HepG2 (cell line): ENCODE data around the gene DPT. TPM values are rescaled to one million over a fixed set of nuclear protein-coding genes. Genes with fewer than 3 reads are reported as not detected.
A peak's percentile ranks its signal among the peaks of the same experiment; 100 is the strongest.

Source experiments
- CHD4 ChIP-seq: fragments of 200-600 bp; sonication (generic); IDR thresholded peaks from 2 replicates; pipeline ENCODE4 v1.7.0; 2017; ENCODE audit warnings: mild to moderate bottlenecking, low read length, borderline replicate concordance
- KLF13 ChIP-seq: sonication (generic); formaldehyde crosslinking; IDR thresholded peaks from 2 replicates; pipeline ENCODE4 v1.4.0; 2020; ENCODE audit warnings: mild to moderate bottlenecking, missing genetic modification reagents
- KLF15 ChIP-seq: sonication (generic); formaldehyde crosslinking; IDR thresholded peaks from 2 replicates; pipeline ENCODE4 v1.8.1; 2023; ENCODE audit warnings: borderline replicate concordance, mild to moderate bottlenecking, inconsistent platforms, missing genetic modification reagents, mixed read lengths
- KLF16 ChIP-seq, 2 experiments: sonication (generic) in 1 of 2; formaldehyde crosslinking in 1 of 2; IDR thresholded peaks; 2 replicates each; pipeline versions ENCODE4 v1.6.1 to v1.8.0; 2016 to 2023; ENCODE audit warnings: missing genetic modification reagents in 2 of 2, missing compliant biosample characterization in 1 of 2
- KMT2B ChIP-seq: IDR thresholded peaks from 2 replicates; pipeline ENCODE4 v1.6.1; 2016; ENCODE audit warnings: missing genetic modification reagents, missing compliant biosample characterization
- NFIC ChIP-seq: IDR thresholded peaks from 2 replicates; pipeline ENCODE4 v1.6.1; 2012; ENCODE audit warnings: mild to moderate bottlenecking, low read length, inconsistent platforms
- NFRKB ChIP-seq: fragments of 450-650 bp; IDR thresholded peaks from 2 replicates; pipeline ENCODE4 v1.6.1; 2017
- PCBP2 ChIP-seq: fragments of 200-400 bp; formaldehyde crosslinking; optimal IDR thresholded peaks from 2 replicates; pipeline ENCODE3; 2018; ENCODE audit warnings: low read length, low read depth; ENCODE audit not compliant: poor library complexity, severe bottlenecking
- RFX1 ChIP-seq: fragments of 450-650 bp; IDR thresholded peaks from 2 replicates; pipeline ENCODE4 v1.6.1; 2017
- SMAD3 ChIP-seq: sonication (generic); formaldehyde crosslinking; IDR thresholded peaks from 2 replicates; pipeline ENCODE4 v1.4.0; 2020; ENCODE audit warnings: missing genetic modification reagents
- SOX13 ChIP-seq, 3 experiments: fragments of 450-650 bp in 1 of 3; sonication (generic) in 1 of 3; formaldehyde crosslinking in 1 of 3; IDR thresholded peaks in 2 of 3; conservative IDR thresholded peaks in 1 of 3; 2 replicates each; pipeline versions ENCODE4 v1.5.0 to v1.6.1; 2016 to 2020; ENCODE audit warnings: antibody characterized with exemption in 1 of 3, mild to moderate bottlenecking in 1 of 3, missing compliant biosample characterization in 1 of 3, missing genetic modification reagents in 1 of 3, moderate library complexity in 1 of 3
- ZNF251 ChIP-seq: sonication (generic); formaldehyde crosslinking; IDR thresholded peaks from 2 replicates; pipeline ENCODE4 v1.9.0; 2021; ENCODE audit warnings: mild to moderate bottlenecking, missing genetic modification reagents
- ZNF264 ChIP-seq: sonication (generic); formaldehyde crosslinking; IDR thresholded peaks from 2 replicates; pipeline ENCODE4 v1.4.0; 2020; ENCODE audit warnings: missing genetic modification reagents
- ZNF564 ChIP-seq: sonication (generic); formaldehyde crosslinking; IDR thresholded peaks from 2 replicates; pipeline ENCODE4 v1.8.1; 2023; ENCODE audit warnings: mild to moderate bottlenecking, missing genetic modification reagents
- ZNF670 ChIP-seq: sonication (generic); formaldehyde crosslinking; IDR thresholded peaks from 2 replicates; pipeline ENCODE4 v1.8.0; 2022; ENCODE audit warnings: mild to moderate bottlenecking, missing genetic modification reagents, borderline replicate concordance
- ZNF775 ChIP-seq: sonication (generic); formaldehyde crosslinking; IDR thresholded peaks from 2 replicates; pipeline ENCODE4 v1.4.0; 2020; ENCODE audit warnings: missing genetic modification reagents, mild to moderate bottlenecking, moderate library complexity, borderline replicate concordance
- ZNF878 ChIP-seq: sonication (generic); formaldehyde crosslinking; IDR thresholded peaks from 2 replicates; pipeline ENCODE4 v1.8.1; 2023; ENCODE audit warnings: mild to moderate bottlenecking, missing genetic modification reagents, moderate library complexity
- polyA plus RNA-seq, 8 experiments: library from polyadenylated mRNA; depleted of rRNA in 3 of 8; stranded (reverse) in 7 of 8; unstranded in 1 of 8; fragments of >200 nt; fragmentation: Illumina TruSeq in 4 of 8; extraction: Trizol in 4 of 8; gene quantifications; 2 replicates each; pipeline versions ENCODE4 v1.2.1 to v1.2.3, GENCODE V29; 2011 to 2016; ENCODE audit warnings: low read depth in 4 of 8, missing spikeins in 1 of 8, mixed read lengths in 1 of 8; ENCODE audit not compliant: insufficient read depth in 1 of 8
- total RNA-seq, 5 experiments: library from RNA; depleted of rRNA; stranded (reverse); fragments of >200 nt; fragmentation: Illumina TruSeq; extraction: Trizol; gene quantifications; 2 replicates each; pipeline ENCODE4 v1.2.3, GENCODE V29; 2016; ENCODE audit warnings: low read depth in 1 of 5
- TF ChIP-seq, protein P1 (sequence below): sonication (generic); formaldehyde crosslinking; IDR thresholded peaks from 2 replicates; pipeline ENCODE4 v1.5.1; 2020; ENCODE audit warnings: missing genetic modification reagents, mild to moderate bottlenecking, borderline replicate concordance
- TF ChIP-seq, protein P2 (sequence below), 2 experiments: sonication (generic) in 1 of 2; formaldehyde crosslinking in 1 of 2; IDR thresholded peaks; 2 replicates each; pipeline versions ENCODE4 v1.5.1 to v1.6.1; 2011 to 2020; ENCODE audit warnings: borderline replicate concordance in 1 of 2, low read depth in 1 of 2, low read length in 1 of 2, mild to moderate bottlenecking in 1 of 2, missing genetic modification reagents in 1 of 2, moderate library complexity in 1 of 2
- TF ChIP-seq, protein P3 (sequence below): sonication (generic); formaldehyde crosslinking; IDR thresholded peaks from 2 replicates; pipeline ENCODE4 v1.9.0; 2021; ENCODE audit warnings: missing genetic modification reagents, borderline replicate concordance
- TF ChIP-seq, protein P4 (sequence below): sonication (generic); formaldehyde crosslinking; IDR thresholded peaks from 2 replicates; pipeline ENCODE4 v1.4.0; 2020; ENCODE audit warnings: missing genetic modification reagents, low read depth, mild to moderate bottlenecking, borderline replicate concordance
- TF ChIP-seq, protein P5 (sequence below): IDR thresholded peaks from 2 replicates; pipeline ENCODE4 v1.6.1; 2016; ENCODE audit warnings: low read depth

Gene DPT
- total and polyA plus RNA-seq, 2 of the 13 experiments (the other 11 are each of a cell fraction or from before 2014, with no cell fraction given): 0.04 TPM; not detected in 1

DNA sequence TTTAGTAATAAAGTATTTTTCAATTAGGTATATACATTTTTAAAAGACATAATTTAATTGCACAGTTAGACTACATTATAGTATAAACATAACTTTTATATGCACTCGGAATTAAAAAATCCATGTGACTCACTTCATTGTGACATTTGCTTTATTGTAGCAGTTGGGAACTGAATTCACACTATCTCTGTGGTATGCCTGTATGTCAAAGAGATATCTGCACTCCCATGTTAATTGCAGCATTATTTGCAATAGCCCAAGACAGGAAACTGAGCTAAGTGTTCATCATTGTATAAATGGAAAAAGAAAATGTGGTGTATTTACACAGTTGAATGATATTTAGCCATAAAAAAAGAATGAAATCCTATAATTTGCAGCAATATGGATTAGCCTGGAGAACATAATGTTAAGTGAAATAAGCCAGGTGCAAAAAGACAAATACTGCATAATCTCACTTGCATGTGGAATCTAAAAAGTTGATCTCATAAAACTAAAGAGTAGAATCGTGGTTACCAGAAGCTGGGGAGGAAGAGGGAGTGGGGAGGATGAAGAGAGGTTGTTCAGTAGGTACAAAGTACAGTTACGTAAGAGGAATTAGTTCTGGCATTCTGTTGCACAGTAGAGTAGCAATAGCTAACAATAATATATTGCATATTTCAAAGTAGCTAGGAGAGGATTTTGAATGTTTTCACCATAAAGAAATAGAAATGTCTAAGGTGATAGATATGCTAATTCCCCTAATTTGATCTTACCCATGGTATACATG is 64.8 kb downstream of the DPT start (continued):
- TF ChIP-seq, protein P1, sequence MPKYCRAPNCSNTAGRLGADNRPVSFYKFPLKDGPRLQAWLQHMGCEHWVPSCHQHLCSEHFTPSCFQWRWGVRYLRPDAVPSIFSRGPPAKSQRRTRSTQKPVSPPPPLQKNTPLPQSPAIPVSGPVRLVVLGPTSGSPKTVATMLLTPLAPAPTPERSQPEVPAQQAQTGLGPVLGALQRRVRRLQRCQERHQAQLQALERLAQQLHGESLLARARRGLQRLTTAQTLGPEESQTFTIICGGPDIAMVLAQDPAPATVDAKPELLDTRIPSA (CRISPR knock-in tag): no peak
- TF ChIP-seq RFX1 (no peak), KLF13 (no peak), ZNF264 (CRISPR knock-in tag) (0 out of 2 replicates have a peak, but pooled peaks have one; percentile 42), ZNF251 (no peak), KLF16 (CRISPR knock-in tag; IDR thresholded peaks at IDR 0.05) (no peak), KLF15 (CRISPR knock-in tag) (no peak), ZNF878 (CRISPR knock-in tag) (no peak), PCBP2 (no peak), CHD4 (no peak), ZNF564 (CRISPR knock-in tag) (no peak), NFRKB (no peak), NFIC (no peak), SOX13 (IDR thresholded peaks at IDR 0.05) (no peak), SOX13 (CRISPR knock-in tag; conservative IDR thresholded peaks at IDR 0.05 in 1 of 2, IDR thresholded peaks at IDR 0.05 in 1 of 2) (peak in 1 of 2 experiments; percentile 53; a peak in 1 of 4 replicates), KMT2B (CRISPR knock-in tag) (no peak), ZNF670 (CRISPR knock-in tag) (no peak), ZNF775 (no peak), SMAD3 (CRISPR knock-in tag) (no peak)
- TF ChIP-seq, protein P2, sequence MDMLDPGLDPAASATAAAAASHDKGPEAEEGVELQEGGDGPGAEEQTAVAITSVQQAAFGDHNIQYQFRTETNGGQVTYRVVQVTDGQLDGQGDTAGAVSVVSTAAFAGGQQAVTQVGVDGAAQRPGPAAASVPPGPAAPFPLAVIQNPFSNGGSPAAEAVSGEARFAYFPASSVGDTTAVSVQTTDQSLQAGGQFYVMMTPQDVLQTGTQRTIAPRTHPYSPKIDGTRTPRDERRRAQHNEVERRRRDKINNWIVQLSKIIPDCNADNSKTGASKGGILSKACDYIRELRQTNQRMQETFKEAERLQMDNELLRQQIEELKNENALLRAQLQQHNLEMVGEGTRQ (IDR thresholded peaks at IDR 0.05; ENCODE audit: low read depth, low read length): no peak
- TF ChIP-seq, protein P2 (CRISPR knock-in tag; IDR thresholded peaks at IDR 0.05; ENCODE audit: borderline replicate concordance): no peak
- TF ChIP-seq, protein P3, sequence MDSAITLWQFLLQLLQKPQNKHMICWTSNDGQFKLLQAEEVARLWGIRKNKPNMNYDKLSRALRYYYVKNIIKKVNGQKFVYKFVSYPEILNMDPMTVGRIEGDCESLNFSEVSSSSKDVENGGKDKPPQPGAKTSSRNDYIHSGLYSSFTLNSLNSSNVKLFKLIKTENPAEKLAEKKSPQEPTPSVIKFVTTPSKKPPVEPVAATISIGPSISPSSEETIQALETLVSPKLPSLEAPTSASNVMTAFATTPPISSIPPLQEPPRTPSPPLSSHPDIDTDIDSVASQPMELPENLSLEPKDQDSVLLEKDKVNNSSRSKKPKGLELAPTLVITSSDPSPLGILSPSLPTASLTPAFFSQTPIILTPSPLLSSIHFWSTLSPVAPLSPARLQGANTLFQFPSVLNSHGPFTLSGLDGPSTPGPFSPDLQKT (CRISPR knock-in tag): no peak
- TF ChIP-seq, protein P4, sequence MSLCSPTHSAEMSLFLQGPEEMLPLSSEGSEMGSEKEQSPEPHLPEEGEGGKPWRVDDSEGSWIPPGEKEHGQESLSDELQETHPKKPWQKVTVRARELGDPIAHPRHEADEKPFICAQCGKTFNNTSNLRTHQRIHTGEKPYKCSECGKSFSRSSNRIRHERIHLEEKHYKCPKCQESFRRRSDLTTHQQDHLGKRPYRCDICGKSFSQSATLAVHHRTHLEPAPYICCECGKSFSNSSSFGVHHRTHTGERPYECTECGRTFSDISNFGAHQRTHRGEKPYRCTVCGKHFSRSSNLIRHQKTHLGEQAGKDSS (CRISPR knock-in tag): no peak
- TF ChIP-seq, protein P5, sequence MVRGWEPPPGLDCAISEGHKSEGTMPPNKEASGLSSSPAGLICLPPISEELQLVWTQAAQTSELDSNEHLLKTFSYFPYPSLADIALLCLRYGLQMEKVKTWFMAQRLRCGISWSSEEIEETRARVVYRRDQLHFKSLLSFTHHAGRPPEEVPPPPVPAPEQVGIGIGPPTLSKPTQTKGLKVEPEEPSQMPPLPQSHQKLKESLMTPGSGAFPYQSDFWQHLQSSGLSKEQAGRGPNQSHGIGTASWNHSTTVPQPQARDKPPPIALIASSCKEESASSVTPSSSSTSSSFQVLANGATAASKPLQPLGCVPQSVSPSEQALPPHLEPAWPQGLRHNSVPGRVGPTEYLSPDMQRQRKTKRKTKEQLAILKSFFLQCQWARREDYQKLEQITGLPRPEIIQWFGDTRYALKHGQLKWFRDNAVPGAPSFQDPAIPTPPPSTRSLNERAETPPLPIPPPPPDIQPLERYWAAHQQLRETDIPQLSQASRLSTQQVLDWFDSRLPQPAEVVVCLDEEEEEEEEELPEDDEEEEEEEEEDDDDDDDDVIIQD (CRISPR knock-in tag): peak; percentile 99
